ENCODE data around the gene SMIM36. TPM values are rescaled to one million over a fixed set of nuclear protein-coding genes. Genes with fewer than 3 reads are reported as not detected.

Gene SMIM36
- total and polyA plus RNA-seq, 2 of the 8 experiments (the other 6 are each of a cell fraction or from before 2014, with no cell fraction given): not detected

- no peak overlapping the region for H3K27ac ChIP-seq (ENCODE audit: low read depth, low read length)
- H3K4ac ChIP-seq (replicated peaks; ENCODE audit: insufficient read length, low read depth, low read length): no peak overlapping the region
- H2BK5ac ChIP-seq (ENCODE audit: low read depth, low read length): no peak overlapping the region
- H3K4me2 ChIP-seq (ENCODE audit: insufficient read depth in 1 of 2, low read depth in 2 of 2, low read length in 2 of 2): no peak overlapping the region
- H3K56ac ChIP-seq (replicated peaks; ENCODE audit: insufficient read length, low read depth, low read length): no peak overlapping the region
- H3K36me3 ChIP-seq (ENCODE audit: control insufficient read depth in 2 of 4, insufficient read depth in 4 of 4, low read length in 3 of 4): peaks cover 5 to 30% (median 15%) of the 10 kb centered on the region in 4 experiments; a peak in 7 of 8 replicates
- no peaks in the 10 kb centered on the region for H3K27me3 ChIP-seq (replicated peaks in 1 of 4; ENCODE audit: control insufficient read depth in 3 of 4, extremely low read depth in 1 of 4, insufficient read depth in 3 of 4, low read length in 3 of 4)
- H2BK12ac ChIP-seq (ENCODE audit: low read depth, low read length): no peak overlapping the region
- no peak overlapping the region for H4K8ac ChIP-seq (ENCODE audit: extremely low read depth, insufficient read depth, low read length)
- DNase-seq (ENCODE audit: low read depth in 1 of 2, low spot score in 2 of 2) (no peak), FAIRE-seq (no peak)
- peaks cover 6% of the 10 kb centered on the region for H3K79me1 ChIP-seq (ENCODE audit: low read depth, low read length)
- H3K23me2 ChIP-seq (ENCODE audit: low read depth, low read length): peaks cover 2% of the 10 kb centered on the region
- H2BK20ac ChIP-seq (ENCODE audit: low read length): no peak overlapping the region
- TF ChIP-seq E2F6 (IDR thresholded peaks at IDR 0.05) (no peak), CREB1 (IDR thresholded peaks at IDR 0.05) (no peak), RFX5 (IDR thresholded peaks at IDR 0.05; ENCODE audit: borderline replicate concordance, low read depth, low read length) (no peak), JUN (IDR thresholded peaks at IDR 0.05; ENCODE audit: low read depth, low read length) (no peak), TBP (IDR thresholded peaks at IDR 0.05; ENCODE audit: low read depth, low read length) (no peak), ZNF274 (IDR thresholded peaks at IDR 0.05; ENCODE audit: borderline replicate concordance, extremely low read depth, low read length) (no peak), RBBP5 (IDR thresholded peaks at IDR 0.05; ENCODE audit: borderline replicate concordance, low read depth, low read length) (no peak), BCL11A (IDR thresholded peaks at IDR 0.05; ENCODE audit: low read depth in 2 of 2, low read length in 2 of 2) (no peak), CEBPB (IDR thresholded peaks at IDR 0.05; ENCODE audit: low read depth, low read length) (no peak), GTF2F1 (IDR thresholded peaks at IDR 0.05; ENCODE audit: borderline replicate concordance, low read depth, low read length) (no peak), JUND (IDR thresholded peaks at IDR 0.05; ENCODE audit: low read length) (no peak)
- no peak overlapping the region for H3K18ac ChIP-seq (ENCODE audit: extremely low read depth, low read length)
- no peak overlapping the region for H4K5ac ChIP-seq (ENCODE audit: insufficient read length, low read depth, low read length)
- H2BK120ac ChIP-seq (replicated peaks; ENCODE audit: low read depth, low read length): no peak overlapping the region
- peaks cover 3 to 7% (median 5%) of the 10 kb centered on the region in 4 experiments; a peak in 5 of 7 replicates for H3K4me1 ChIP-seq (replicated peaks in 1 of 4; ENCODE audit: control insufficient read depth in 3 of 4, insufficient read depth in 4 of 4, low read length in 3 of 4)
- no peak overlapping the region for H3K23ac ChIP-seq (ENCODE audit: insufficient read length)
- H3K9ac ChIP-seq (replicated peaks in 1 of 4; ENCODE audit: extremely low read depth in 1 of 4, low read depth in 3 of 4, low read length in 3 of 4): no peak overlapping the region
- H3K4me3 ChIP-seq (ENCODE audit: extremely low read depth in 1 of 4, insufficient read depth in 2 of 4, low read depth in 3 of 4, low read length in 4 of 4): no peak overlapping the region
- H3K79me2 ChIP-seq (ENCODE audit: control insufficient read depth in 1 of 2, insufficient read depth in 2 of 2, low read length in 2 of 2): peaks cover 18 to 69% of the 10 kb centered on the region in 2 experiments
- no peak overlapping the region for H2AFZ ChIP-seq (ENCODE audit: low read length)
- ChIA-PET POLR2A (ENCODE audit: partially characterized antibody) (no interaction called here), CTCF (ENCODE audit: partially characterized antibody) (interaction anchor here (1.2 kb wide), 1 partner anchor 9 kb away, joined by 4 read pairs; no protein-coding TSS in a partner anchor)
- peaks cover 0 to 8% of the 10 kb centered on the region in 2 experiments for H4K20me1 ChIP-seq (replicated peaks in 1 of 2; ENCODE audit: control insufficient read depth in 1 of 2, insufficient read depth in 2 of 2, low read length in 2 of 2)
- H3K9me3 ChIP-seq (ENCODE audit: insufficient read depth in 2 of 2, low read depth in 1 of 2, low read length in 1 of 2): no peaks in the 10 kb centered on the region
- H3K14ac ChIP-seq (ENCODE audit: insufficient read length): no peak overlapping the region
- H4K91ac ChIP-seq (replicated peaks; ENCODE audit: insufficient read length, low read length): no peak overlapping the region
- no peak overlapping the region for H2AK5ac ChIP-seq (ENCODE audit: low read depth, low read length)
- H2BK15ac ChIP-seq (ENCODE audit: low read length): no peak overlapping the region
Observed at GRCh38 chr17:55416000-55416399, 95.3 kb downstream of the SMIM36 start.

Data from H1 (cell line).